ENCODE results near the gene FAAP24.

GRCh38 chr19:32969549-32969948 lies 2.5 kb upstream of the FAAP24 start:
- TF ChIP-seq CTCF (IDR thresholded peaks at IDR 0.05; ENCODE audit: low read depth, low read length) (no peak), EZH2phosphoT487 (IDR thresholded peaks at IDR 0.05; ENCODE audit: low read depth) (no peak)

Data from OCI-LY3 (cell line).